Pancreas (tissue), 10 donors: ENCODE results near the gene SETBP1. TPM values are rescaled to one million over a fixed set of nuclear protein-coding genes. Genes with fewer than 3 reads are reported as not detected.

ENCODE experiments used
- ATAC-seq, 4 donors: fragments of 200-7000 bp; cut with Tn5 transposase; one replicate each; pipeline versions ENCODE4 v1.8.0 to v1.9.1; 2020; ENCODE audit warnings: mild to moderate bottlenecking in 4 of 4, moderate library complexity in 4 of 4
- DNase-seq, 6 donors: peaks; one replicate each; pipeline ENCODE4 v3.0.0-alpha.2; 2020
- FAIRE-seq: peaks from 2 replicates; lab custom pipeline; 2012; peaks lifted over from hg19 to GRCh38; lab: Jason Lieb, UNC
- H3K27ac ChIP-seq, 4 donors: fragments of 200-600 bp; sonication (generic); 1 replicate in 3 of 4; 2 replicates in 1 of 4; pipeline versions ENCODE4 v1.5.0 to v1.8.0; 2020
- H3K27me3 ChIP-seq, 4 donors: fragments of 200-600 bp; one replicate each; pipeline ENCODE4 v1.8.0; 2021
- H3K36me3 ChIP-seq, 3 donors: fragments of 200-600 bp; sonication (generic) in 1 of 3; one replicate each; pipeline versions ENCODE4 v1.5.0 to v1.8.0; 2020 to 2021
- H3K4me1 ChIP-seq, 3 donors: fragments of 200-600 bp; one replicate each; pipeline ENCODE4 v1.8.0; 2021
- H3K4me3 ChIP-seq, 4 donors: fragments of 200-600 bp; sonication (generic) in 2 of 4; one replicate each; pipeline versions ENCODE4 v1.5.0 to v1.8.0; 2020 to 2021
- H3K9me3 ChIP-seq, 4 donors: fragments of 200-600 bp; one replicate each; pipeline ENCODE4 v1.8.0; 2021
- WGBS, 2 donors: extraction: QIAGEN DNeasy Blood & Tissue Kit; methylation state at CpG; one replicate each; pipeline ENCODE4 v1.1.7; 2013; 5-methylcytosine and 5-hydroxymethylcytosine counted together
- intact Hi-C, 3 donors: fragments of 100-400 bp; cut with DNase I; formaldehyde crosslinking; loops; one replicate each; pipeline versions ENCODE4 v1.11.1 to v1.14.2; 2022
- polyA plus RNA-seq, 2 donors: library from polyadenylated mRNA; stranded (reverse); fragments of 200-250 nt; gene quantifications; one replicate each; pipeline ENCODE4 v1.2.3, GENCODE V29; 2013
- total RNA-seq, 6 donors: library from RNA; stranded (reverse); fragmentation: NEBNext Ultra II Directional in 4 of 6; extraction: Animal tissue kit (Norgen Biotek cat#: 25700) in 4 of 6; gene quantifications; one replicate each; pipeline versions ENCODE4 v1.2.1 to v1.2.4, GENCODE V29; 2021 to 2023
- TF ChIP-seq, protein P1 (sequence below), 4 donors: fragments of 200-600 bp; sonication (generic) in 3 of 4; IDR thresholded peaks; one replicate each; pipeline versions ENCODE4 v1.5.0 to v1.8.0; 2021; ENCODE audit warnings: antibody characterized with exemption in 4 of 4
- donor health status: healthy with polysubstance abuse.
- donor health status: DM: no; HTN: no; CAD: no; lungs with moderate emphysema.
- donor health status: DM: no; HTN: no; CAD: no.
- donor health status: control.
- donor health status: control.
- donor health status: Bipolar disorder and iron deficiency.
- donor health status: DM: yes; HTN: yes; CAD: no.
- donor health status: DM: no; HTN: no; CAD: no.
- donor health status: DM: no; HTN: no; CAD: no.
- donor health status: DM: yes; HTN: yes; CAD: no.

SETBP1 gene
- total and polyA plus RNA-seq, 8 donors: 3.9 to 24.0 (median 18.1) TPM

DNA sequence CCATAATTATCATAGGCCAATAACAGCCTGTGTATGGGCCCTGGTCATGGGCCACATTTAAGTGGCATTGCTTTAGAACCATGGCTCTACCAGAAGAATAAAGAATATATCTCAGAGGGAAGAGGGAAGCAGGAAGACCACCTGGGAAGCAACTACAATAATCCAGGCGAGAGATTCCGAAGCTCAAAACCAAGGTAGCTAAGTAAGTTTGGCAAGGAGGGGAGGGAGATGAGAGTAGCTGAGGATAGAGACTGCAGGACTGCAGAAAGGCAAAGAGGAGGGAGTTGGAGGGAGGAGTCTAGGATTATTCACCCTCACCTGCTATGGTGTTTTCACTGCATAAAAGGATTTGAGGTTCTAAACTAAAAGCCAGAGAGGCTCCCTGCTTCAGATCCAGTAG lies 293.5 kb downstream of the SETBP1 start:
- Histone ChIP-seq H3K4me3 (no peak overlapping the region), H3K36me3 (no peaks in the 10 kb centered on the region), H3K27ac (no peak overlapping the region), H3K27me3 (no peaks in the 10 kb centered on the region), H3K4me1 (no peaks in the 10 kb centered on the region), H3K9me3 (no peaks in the 10 kb centered on the region)
- 98 to 100% methylated on average over 2 of the region's 2 CpGs for WGBS, 2 donors
- TF ChIP-seq, protein P1, sequence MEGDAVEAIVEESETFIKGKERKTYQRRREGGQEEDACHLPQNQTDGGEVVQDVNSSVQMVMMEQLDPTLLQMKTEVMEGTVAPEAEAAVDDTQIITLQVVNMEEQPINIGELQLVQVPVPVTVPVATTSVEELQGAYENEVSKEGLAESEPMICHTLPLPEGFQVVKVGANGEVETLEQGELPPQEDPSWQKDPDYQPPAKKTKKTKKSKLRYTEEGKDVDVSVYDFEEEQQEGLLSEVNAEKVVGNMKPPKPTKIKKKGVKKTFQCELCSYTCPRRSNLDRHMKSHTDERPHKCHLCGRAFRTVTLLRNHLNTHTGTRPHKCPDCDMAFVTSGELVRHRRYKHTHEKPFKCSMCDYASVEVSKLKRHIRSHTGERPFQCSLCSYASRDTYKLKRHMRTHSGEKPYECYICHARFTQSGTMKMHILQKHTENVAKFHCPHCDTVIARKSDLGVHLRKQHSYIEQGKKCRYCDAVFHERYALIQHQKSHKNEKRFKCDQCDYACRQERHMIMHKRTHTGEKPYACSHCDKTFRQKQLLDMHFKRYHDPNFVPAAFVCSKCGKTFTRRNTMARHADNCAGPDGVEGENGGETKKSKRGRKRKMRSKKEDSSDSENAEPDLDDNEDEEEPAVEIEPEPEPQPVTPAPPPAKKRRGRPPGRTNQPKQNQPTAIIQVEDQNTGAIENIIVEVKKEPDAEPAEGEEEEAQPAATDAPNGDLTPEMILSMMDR (IDR thresholded peaks at IDR 0.05): no peak
- ATAC-seq: no peak
- DNase-seq: no peak
- intact Hi-C loops: no loop called here
- no peak for FAIRE-seq

DNA sequence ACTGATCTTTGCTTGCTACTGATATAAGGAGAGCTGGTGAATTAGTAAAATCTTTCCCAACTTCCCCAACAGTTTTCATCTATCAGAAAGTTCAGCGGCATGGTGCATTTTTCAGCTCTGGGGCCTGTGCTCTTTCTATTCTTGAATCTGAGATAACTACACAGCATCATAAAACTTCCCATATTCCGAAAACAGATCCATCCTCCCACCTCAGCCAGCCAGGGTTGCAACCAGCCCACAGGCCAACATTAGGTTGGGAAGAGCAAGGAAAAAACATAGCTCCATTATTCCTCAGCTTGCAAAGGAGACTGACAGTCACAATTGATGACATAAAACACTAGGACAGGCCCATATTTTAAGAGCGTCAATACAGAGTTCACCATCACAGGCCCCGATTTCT lies 297.2 kb downstream of the SETBP1 start:
- no peak for ATAC-seq
- TF ChIP-seq, protein P1 (IDR thresholded peaks at IDR 0.05): no peak
- no peaks in the 10 kb centered on the region for H3K27me3 ChIP-seq
- WGBS, 2 donors: 97% methylated on average over 4 of the region's 4 CpGs
- no peak overlapping the region for H3K27ac ChIP-seq
- no peak overlapping the region for H3K4me3 ChIP-seq
- H3K9me3 ChIP-seq: no peaks in the 10 kb centered on the region
- H3K36me3 ChIP-seq: no peaks in the 10 kb centered on the region
- H3K4me1 ChIP-seq: no peaks in the 10 kb centered on the region
- FAIRE-seq: no peak
- intact Hi-C loops: no loop called here
- DNase-seq: no peak

DNA sequence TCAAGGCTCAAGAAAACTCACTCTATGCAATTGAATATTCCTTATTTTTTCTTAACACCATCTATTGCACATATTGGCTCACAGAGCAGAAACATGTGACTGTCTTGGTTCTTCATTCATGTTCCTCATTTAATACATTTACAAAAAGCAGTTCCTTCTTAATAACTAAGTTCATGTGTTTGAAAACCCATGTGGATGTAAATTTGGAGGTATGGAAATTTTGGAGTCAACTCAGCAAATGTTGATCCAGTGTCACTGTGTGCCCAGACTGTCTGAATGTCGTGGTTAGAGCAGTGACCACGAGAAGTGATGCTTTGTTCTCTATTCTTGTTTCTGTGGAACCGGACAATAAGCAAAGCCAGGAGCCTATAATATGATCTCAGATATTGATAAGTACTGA lies 299.1 kb downstream of the SETBP1 start:
- H3K4me3 ChIP-seq: no peak overlapping the region
- 85 to 92% methylated on average over 3 of the region's 3 CpGs for WGBS, 2 donors
- FAIRE-seq (no peak), ATAC-seq (no peak), DNase-seq (no peak)
- H3K27ac ChIP-seq: no peak overlapping the region
- H3K36me3 ChIP-seq: no peaks in the 10 kb centered on the region
- intact Hi-C loops: no loop called here
- no peaks in the 10 kb centered on the region for H3K27me3 ChIP-seq
- H3K9me3 ChIP-seq: no peaks in the 10 kb centered on the region
- no peaks in the 10 kb centered on the region for H3K4me1 ChIP-seq
- TF ChIP-seq, protein P1 (IDR thresholded peaks at IDR 0.05): no peak

DNA sequence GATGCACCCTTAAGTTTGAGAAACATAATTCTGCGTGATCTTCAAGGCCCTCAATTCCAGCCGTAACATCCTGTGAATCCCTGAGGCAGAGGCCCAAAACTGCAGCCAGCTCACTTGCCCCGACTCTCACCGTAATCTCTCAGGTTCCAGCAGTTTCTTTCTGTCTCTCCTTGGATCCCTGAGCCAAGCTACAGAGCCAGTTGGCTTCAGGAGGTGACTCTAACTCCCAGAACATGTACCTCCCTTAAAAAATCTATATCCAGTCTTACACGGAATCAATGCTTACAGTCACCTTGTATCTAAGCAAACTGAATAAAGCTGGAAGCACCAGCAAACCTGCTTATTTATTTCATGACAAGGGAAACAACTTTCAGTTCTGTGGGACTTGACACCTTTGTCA lies 300.4 kb downstream of the SETBP1 start:
- H3K27me3 ChIP-seq: no peaks in the 10 kb centered on the region
- intact Hi-C loops: no loop called here
- 75 to 81% methylated on average over 5 of the region's 5 CpGs for WGBS, 2 donors

DNA sequence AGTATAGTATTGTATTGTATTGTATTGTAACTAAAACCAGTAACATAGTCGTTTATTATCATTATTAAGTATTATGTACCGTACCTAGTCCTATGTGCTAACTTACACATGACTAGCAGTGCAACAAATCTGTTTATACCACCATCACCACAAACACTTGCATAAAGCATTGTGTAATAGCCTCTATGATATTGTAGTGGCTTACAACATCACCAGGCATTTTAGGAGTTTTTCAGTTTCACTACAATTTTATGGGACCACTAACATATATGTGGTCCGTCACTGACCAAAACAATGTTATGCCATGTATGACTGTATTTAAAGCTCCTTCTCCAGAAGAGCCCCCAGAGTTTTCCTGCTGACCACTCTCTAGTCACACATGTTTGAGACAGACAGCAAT lies 306.2 kb downstream of the SETBP1 start:
- Histone ChIP-seq H3K4me1 (no peaks in the 10 kb centered on the region), H3K27ac (no peak overlapping the region), H3K36me3 (no peaks in the 10 kb centered on the region), H3K27me3 (no peaks in the 10 kb centered on the region), H3K9me3 (no peaks in the 10 kb centered on the region), H3K4me3 (no peak overlapping the region)
- intact Hi-C loops: no loop called here
- TF ChIP-seq, protein P1 (IDR thresholded peaks at IDR 0.05): no peak
- DNase-seq: no peak
- no peak for ATAC-seq
- FAIRE-seq: no peak
- 84 to 90% methylated on average over 3 of the region's 3 CpGs for WGBS, 2 donors

More for the DNA sequence above, 300.4 kb downstream of the SETBP1 start:
- H3K4me3 ChIP-seq: no peak overlapping the region
- no peaks in the 10 kb centered on the region for H3K9me3 ChIP-seq
- TF ChIP-seq, protein P1 (IDR thresholded peaks at IDR 0.05): no peak
- FAIRE-seq (no peak), ATAC-seq (no peak), DNase-seq (no peak)
- H3K27ac ChIP-seq: no peak overlapping the region
- no peaks in the 10 kb centered on the region for H3K4me1 ChIP-seq
- H3K36me3 ChIP-seq: no peaks in the 10 kb centered on the region
